PFSK-1 (cell line): Measurements from ENCODE around the gene VSIG10L2.

Source experiments
- FOXP2 ChIP-seq: optimal IDR thresholded peaks from 2 replicates; pipeline ENCODE3; 2011; ENCODE audit warnings: borderline replicate concordance, control low read depth, inconsistent platforms; ENCODE audit not compliant: insufficient read depth; ENCODE audit errors: extremely low read length, extremely low read depth
- POLR2AphosphoS5 ChIP-seq: IDR thresholded peaks from 2 replicates; pipeline ENCODE4 v1.6.1; 2012; ENCODE audit warnings: low read depth, mild to moderate bottlenecking, control low read depth, low read length, moderate library complexity
- REST ChIP-seq, 2 experiments: IDR thresholded peaks; 2 replicates each; pipeline versions ENCODE4 v1.6.1 to v1.8.0; 2011 to 2012; ENCODE audit warnings: low read depth in 2 of 2, low read length in 2 of 2, control low read depth in 1 of 2, inconsistent platforms in 1 of 2, mild to moderate bottlenecking in 1 of 2, moderate library complexity in 1 of 2; ENCODE audit not compliant: insufficient read depth in 1 of 2
- SIN3A ChIP-seq: IDR thresholded peaks from 2 replicates; pipeline ENCODE4 v1.6.1; 2012; ENCODE audit warnings: mild to moderate bottlenecking, low read length, moderate library complexity, borderline replicate concordance; ENCODE audit not compliant: insufficient read depth
- TAF1 ChIP-seq: IDR thresholded peaks from 2 replicates; pipeline ENCODE4 v1.6.1; 2012; ENCODE audit warnings: low read length, control low read depth, borderline replicate concordance; ENCODE audit not compliant: insufficient read depth

The VSIG10L2 gene

DNA sequence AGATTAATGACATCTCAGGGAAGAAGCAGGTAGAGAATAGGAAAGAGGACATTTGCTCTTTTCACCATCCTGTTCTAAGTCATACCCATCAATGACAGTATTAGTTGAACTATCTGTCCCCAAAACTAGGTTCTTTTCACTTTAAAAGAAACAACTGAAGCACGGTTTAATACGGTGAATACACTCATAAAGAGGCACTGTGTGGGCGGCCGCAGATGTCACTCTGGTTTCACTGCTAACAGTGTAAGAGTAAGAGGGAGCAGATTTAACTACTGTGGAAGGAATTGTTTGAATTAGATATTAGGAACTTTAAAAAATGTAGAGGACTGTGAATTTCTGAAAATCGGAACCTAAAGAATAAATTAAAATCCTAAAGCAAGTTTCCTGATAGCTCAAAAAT, 49.5 kb downstream of the VSIG10L2 start:
- TF ChIP-seq TAF1 (no peak), FOXP2 (no peak), REST (IDR thresholded peaks at IDR 0.05; ENCODE audit: insufficient read depth in 1 of 2, low read depth in 2 of 2, low read length in 2 of 2) (no peak), SIN3A (no peak), POLR2AphosphoS5 (no peak)

GRCh38 chr11:125998267-125998666, 52.4 kb downstream of the VSIG10L2 start:
- TF ChIP-seq REST (IDR thresholded peaks at IDR 0.05; ENCODE audit: insufficient read depth in 1 of 2, low read depth in 2 of 2, low read length in 2 of 2) (no peak), SIN3A (no peak), FOXP2 (no peak), POLR2AphosphoS5 (no peak), TAF1 (no peak)

- TF ChIP-seq TAF1: no peak
- no peak for TF ChIP-seq SIN3A
- TF ChIP-seq POLR2AphosphoS5: no peak
- TF ChIP-seq REST (IDR thresholded peaks at IDR 0.05; ENCODE audit: insufficient read depth in 1 of 2, low read depth in 2 of 2, low read length in 2 of 2): no peak
- no peak for TF ChIP-seq FOXP2
Measured at GRCh38 chr11:125999234-125999880, 53.5 kb downstream of the VSIG10L2 start.

GRCh38 chr11:126002181-126002580, 56.3 kb downstream of the VSIG10L2 start:
- TF ChIP-seq REST (IDR thresholded peaks at IDR 0.05; ENCODE audit: insufficient read depth in 1 of 2, low read depth in 2 of 2, low read length in 2 of 2): no peak
- no peak for TF ChIP-seq POLR2AphosphoS5
- no peak for TF ChIP-seq FOXP2
- TF ChIP-seq TAF1: no peak
- TF ChIP-seq SIN3A: no peak
